Activated T-cell treated with anti-CD3 and anti-CD28 coated beads for 1 hour (primary cell): Measurements from ENCODE around the gene TRAF5.
"Not testable (repeated sequence)": the region's sequence is repeated elsewhere in the genome, so short reads cannot be mapped to it uniquely, and the experiment has no call there.

ENCODE experiments used
- DNase-seq: peaks from one replicate; pipeline ENCODE4 v3.0.0-alpha.2; 2020; ENCODE audit warnings: low read depth

TRAF5 gene

DNA sequence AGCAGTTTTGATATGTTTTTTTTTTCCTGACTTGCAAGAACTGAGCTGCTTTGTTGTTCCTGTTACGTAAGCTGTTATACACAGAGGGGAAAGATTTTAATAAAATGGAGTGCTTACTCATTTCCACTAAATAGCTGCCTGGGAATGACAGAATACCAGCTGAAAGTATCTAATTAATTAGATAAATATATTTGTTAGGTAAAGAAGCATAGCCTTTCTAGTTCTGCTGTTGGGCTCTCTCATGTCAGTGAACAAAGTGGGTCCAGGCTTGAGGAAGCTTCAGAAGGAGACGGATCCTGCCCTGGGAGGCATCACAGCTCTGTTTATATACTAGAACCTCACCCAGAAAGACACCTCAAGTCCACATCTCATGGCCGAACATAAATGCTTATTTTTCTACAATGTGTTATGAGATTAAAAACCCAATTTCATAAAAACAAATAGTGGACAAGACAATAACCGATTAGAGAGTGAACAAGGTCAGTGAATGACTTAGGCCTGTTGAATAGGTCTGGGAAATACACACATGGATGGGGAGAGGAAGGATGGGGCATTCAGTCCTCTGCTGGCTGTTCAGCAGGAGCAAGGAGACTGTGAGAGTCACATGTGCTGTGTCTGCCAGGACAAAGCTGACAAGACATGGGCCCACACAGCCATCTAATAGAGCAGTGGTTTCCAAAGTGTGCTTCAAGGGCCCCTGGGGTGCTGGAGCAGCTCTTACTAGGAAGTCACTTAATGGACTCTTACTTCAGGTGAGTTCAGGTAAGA is 20.6 kb downstream of the TRAF5 start:
- no peak for DNase-seq

DNA sequence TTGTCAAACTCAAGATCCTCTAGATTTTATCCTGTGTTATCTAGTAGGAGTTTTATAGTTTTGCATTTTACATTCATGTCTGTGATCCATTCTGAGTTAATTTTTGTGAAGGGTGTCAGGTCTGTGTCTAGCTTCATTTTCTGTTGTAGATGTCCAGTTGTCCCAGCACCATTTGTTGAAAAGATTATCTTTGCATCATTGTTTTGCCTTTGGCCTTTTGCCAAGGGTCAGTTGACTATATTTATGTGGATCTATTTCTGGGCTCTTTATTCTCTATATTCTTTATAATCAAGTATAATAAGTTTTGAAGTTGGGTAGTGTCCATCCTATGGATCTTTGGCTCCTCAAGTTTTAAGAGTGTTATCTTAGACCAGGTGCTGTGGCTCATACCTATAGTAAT is 21.9 kb downstream of the TRAF5 start:
- DNase-seq, result no peak

DNA sequence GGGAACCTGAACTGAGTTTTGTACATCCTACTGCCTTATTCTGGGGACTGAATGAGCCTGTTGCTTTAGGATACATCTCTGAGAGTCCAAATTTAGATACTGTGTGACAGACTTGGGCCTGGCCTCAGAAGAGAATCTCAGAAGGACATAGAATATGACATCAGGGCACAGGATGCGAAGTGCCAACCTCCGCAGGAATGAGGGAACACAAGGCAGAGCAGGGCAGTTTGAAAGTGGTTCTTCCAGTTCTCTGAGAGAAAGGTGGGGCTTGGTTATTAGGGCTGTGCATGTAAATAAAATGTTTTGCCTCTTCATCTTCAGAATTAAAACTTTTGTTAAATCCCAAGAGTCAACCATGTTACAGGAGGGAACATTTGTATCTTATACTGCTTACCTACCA is 23.1 kb downstream of the TRAF5 start:
- DNase-seq, result no peak

DNA sequence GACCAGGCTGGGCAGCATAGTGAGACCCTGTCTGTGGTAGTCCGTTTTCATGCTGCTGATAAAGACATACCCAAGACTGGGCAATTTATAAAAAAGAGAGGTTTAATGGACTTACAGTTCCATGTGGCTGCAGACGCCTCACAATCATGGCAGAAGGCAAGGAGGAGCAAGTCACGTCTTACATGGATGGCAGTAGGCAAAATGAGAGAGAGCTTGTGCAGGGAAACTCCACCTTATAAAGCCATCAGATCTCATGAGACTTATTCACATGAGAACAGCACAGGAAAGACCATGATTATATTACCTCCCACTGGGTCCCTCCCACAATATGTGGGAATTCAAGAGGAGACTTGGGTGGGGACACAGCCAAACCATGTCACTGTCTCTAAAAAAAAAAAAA is 25.4 kb downstream of the TRAF5 start:
- DNase-seq, result not testable (repeated sequence)

DNA sequence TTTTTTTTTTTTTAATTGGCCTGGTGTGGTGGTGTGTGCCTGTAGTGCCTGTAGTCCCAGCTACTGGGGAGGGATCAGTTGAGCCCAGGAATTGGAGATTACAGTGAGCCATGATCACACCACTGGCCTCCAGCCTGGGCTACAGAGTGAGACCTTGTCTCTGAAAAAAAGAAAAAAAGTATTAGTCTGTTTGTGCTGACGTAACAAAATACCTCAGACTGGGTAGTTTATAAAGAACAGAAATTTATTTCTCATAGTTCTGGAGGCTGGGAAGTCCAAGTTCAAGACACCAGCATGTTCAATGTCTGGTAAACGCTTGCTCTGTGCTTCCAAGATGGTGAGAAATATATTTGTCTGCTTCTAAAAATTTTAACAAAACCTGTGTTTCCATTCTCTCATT is 25.8 kb downstream of the TRAF5 start:
- DNase-seq, result no peak

DNA sequence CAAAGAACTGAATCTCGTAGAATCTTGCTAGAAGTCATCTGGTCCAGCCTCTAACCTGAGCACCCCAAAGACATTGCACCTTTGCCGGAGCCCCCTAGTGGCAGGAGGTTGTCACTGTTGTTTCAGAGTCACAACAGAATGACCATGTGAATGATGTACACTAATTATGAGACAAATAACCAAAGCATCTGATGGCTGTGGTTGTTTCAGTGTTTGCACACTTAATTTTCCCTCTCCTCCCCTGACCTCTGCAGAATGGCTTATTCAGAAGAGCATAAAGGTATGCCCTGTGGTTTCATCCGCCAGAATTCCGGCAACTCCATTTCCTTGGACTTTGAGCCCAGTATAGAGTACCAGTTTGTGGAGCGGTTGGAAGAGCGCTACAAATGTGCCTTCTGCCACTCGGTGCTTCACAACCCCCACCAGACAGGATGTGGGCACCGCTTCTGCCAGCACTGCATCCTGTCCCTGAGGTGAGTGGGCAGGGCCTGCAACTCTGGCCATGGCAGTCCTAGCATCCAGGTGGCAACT is 26.4 kb downstream of the TRAF5 start:
- peak; percentile 36 for DNase-seq

DNA sequence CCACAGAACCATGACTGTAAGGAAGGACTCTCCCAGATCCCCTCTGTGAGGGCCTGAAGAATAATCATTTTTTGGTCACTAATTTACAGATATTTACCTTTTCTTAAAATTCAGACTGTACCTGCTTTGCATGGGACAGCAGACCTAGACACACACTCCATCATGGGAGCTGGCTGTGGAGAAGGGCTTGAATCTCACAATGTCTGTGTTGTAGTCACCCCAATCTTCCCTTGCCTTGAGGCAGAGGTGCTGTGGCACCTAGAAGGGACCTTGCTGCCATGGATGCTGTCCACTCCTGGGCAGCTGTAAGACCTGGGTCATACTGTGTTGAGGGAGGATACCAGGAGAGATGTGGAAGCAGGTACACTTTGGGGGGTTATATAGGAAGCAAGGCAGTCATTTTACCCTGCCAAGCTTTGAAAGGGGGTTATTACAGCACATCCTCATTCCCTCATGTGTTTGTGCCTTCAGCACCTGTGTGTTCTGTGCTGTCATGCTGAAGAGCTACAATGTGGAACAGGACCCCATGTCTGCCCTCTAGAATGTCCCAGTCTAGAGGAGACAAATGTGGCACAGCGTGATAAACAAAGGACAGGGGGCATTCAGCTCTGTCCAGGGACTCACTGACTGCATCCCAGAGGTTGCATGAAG is 27.1 kb downstream of the TRAF5 start:
- DNase-seq, result no peak

DNA sequence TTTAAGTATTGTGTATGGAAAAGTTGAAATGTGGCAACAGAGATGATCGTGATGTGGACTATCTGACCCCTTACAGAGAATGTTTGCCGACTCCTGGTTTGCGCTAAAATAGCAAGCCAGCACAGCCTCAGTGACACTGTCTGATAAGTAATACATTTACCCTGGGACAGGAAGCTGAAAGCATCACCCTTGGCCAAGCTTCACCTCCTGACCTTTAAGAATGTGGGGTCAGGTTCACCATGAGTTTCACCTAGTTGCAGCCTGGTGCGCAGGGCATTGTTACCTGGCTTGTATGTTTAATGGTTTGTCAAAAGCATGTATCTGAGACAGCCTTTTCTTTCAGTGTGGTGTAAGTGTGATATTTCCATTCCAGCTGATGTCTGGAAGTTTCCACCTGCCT is 29.2 kb downstream of the TRAF5 start:
- DNase-seq, result no peak

DNA sequence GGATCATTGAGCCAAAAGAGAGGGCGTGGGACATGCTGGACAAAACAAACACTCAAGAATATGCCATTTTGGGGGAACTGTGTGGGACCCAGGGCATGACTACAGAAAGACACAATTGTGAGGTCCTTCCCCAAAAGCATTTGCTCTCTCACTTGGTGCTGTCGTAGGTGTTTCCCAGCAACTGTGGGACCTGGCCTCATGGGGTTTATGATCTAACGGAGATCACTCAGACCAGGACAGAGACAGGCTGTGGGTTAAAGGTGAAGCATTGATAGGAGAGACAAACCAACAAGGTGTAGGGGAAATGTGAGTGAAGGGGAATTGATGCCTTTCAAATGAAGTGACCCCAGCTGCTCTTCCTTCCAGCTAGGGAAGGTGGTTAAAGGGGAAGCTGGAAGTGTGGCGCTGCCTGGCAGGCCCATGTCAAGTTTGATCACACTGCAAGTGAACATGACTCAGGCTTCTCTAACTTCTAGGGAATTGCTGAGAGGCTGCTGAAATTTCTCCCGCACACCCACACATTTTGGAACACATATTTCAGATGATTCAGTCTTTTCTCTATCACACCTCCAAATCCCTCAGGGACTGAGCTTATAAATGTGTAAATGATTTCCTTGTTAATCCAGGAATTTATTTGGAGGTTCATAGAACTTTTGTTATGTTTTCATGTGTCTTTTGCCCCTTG is 30.2 kb downstream of the TRAF5 start:
- DNase-seq, result no peak

DNA sequence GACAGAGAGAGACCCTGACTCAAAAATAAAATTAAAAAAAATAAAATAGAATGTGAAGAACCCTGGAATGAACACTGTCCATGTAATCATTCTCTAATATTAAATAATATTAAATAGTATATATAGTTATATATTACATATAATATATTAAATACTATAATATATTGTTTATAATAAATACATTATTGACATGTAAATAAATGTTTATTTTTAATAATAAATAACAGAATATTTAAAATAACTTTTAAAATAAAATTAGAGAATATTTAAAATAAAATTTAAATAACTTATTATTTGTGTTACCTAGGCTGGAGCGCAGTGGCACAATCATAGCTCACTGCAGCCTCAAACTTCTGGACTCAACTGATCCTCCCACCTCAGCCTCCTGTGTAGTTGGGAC is 32.1 kb downstream of the TRAF5 start:
- DNase-seq, result no peak

DNA sequence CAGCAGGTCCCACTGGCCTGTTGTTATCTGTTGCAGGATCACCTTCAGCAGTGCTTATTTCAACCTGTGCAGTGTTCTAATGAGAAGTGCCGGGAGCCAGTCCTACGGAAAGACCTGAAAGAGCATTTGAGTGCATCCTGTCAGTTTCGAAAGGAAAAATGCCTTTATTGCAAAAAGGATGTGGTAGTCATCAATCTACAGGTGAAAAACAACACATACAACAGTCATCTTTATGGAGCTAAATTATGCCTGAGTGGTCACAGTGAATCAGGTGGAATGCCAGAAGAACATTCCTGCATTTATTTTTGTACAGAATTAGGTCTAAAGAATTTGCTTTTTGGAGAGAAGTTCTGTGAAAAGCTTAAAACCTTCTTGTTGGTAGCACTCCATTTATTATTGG is 33.2 kb downstream of the TRAF5 start:
- DNase-seq, result no peak

DNA sequence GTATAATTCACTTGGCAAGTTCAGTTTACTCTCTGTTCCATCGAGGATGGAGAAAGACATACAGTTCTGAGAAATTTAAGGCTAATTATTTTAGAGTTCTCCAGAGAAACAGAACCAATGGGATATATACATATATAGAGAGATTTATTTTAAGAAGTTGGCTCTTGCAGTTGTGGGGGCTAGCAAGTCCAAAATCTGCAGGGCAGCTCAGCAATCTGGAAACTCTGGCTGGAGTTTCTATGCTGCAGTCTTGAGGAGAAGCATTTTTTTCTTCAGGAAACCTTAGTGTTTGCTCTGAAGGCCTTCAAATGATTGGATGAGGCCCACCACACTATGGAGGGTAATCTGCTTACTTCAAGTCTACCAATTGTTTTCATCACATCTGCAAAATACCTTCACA is 34.6 kb downstream of the TRAF5 start:
- DNase-seq, result no peak

DNA sequence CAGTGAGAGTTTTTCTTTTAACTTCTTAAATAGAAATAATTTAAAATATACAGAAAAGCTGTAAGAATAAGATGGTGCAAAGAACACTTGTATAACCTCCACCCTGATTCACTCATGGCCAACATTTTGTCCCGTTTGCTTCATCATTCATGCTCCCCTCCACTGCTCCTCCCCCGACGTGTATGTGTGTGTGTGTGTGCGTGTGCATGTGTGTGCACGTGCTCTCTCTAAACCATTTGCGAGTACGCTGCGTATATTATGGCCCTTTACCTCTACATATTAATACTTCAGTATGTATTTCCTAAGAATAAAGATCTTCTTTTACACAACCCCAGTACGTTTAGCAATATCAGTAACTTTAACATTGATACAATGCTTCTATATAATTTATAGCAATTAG is 43.0 kb downstream of the TRAF5 start:
- DNase-seq, result no peak

DNA sequence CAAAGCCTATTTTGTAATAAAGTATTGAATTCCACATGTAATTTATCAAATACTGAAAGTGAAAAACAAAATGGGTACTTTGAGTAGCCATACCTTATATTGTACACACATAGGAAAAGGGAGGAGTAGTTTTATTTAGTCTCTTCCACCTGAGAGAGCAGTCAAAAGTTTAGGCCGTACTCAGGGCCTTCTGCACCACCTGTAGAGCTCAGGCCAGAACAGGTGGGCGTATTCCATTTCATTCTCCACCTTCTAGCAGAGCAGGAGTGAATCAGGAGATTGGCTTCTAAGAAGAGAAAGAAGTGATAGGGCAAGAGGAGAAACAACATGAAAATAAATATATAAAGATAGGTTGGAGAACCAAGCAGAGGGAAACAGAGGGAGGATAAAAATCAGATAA is 44.0 kb downstream of the TRAF5 start:
- DNase-seq, result no peak

DNA sequence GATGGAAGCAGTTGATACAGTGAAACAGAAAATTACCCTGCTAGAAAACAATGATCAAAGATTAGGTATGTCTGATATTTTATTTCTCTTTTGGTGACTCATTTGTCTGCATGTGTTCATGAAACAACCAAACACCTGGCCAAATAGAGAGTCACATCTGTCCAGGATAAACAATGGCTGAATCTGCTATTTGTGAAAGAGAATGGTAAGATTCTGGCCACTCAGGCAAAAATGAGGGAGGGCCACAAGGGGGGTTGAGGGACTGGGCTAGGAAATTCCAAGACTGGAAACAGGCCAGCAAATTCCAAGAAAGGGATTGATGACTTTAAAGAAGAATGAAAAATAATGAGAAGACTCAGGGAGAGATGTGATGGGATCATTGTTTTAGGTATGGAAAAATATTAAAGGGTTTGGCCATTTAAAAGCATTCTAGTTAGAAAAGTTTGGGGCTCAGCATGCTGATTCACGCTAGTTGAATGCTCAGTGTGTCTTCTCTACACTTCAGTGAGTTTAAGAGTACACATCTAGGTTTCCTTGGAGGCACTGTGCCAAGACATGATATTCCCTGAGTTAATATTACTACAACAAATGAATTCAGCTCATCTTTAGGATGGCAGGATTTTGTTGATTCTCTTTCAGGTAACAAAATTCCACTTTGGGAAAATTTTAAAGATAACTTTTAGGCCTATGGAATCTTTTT is 44.9 kb downstream of the TRAF5 start:
- no peak for DNase-seq

DNA sequence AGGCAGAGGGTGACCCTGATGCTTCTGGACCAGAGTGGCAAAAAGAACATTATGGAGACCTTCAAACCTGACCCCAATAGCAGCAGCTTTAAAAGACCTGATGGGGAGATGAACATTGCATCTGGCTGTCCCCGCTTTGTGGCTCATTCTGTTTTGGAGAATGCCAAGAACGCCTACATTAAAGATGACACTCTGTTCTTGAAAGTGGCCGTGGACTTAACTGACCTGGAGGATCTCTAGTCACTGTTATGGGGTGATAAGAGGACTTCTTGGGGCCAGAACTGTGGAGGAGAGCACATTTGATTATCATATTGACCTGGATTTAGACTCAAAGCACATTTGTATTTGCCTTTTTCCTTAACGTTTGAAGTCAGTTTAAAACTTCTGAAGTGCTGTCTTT is 45.8 kb downstream of the TRAF5 start:
- DNase-seq, result no peak

DNA sequence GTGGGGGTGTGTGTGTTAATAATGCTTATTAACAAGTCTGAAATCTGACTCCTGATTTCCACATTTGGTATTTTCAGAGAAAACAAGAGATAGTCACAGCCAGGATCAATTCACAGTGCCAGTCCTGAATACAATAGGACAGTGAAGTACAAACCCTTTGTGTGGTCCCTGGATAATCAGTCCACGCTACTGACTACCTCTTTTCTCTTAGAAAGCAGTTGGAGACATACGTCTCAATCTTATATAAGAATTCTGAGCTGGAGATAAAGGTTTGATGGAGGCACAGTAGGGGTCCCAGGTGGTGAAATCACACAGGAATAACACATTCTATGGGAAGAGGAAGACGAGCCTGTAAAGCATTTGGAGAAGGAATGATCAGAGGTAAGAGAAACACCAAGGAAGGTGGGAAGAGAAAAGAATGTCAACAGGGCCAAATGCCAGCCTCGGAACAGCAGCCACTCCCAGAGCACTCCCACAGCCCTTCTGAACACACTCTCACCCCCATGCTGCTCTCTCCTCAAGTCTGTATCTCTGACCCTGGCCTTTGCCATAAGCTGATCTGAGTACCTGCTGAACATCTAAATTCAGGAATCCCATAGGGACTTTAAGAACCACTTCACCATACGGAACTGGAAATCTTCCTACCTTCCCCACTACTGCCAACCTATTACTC is 48.6 kb downstream of the TRAF5 start:
- no peak for DNase-seq

DNA sequence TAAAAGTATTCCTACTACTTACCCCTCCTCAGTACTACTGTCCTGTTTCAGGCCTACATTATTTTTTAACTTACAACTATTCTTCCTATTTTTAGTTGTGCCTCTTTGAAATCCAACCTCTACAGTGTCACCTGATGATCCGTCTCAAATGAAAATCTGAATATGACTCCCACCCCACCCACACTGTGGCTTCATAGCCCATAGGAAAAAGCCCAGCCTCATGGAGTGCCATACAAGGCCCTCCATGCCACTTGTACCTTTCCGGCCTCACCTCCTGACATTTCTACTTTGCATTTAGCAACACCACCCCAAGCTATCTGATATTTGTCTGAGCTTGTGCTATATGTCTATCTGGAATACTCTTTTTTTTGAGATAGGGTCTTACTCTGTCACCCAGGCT is 49.3 kb downstream of the TRAF5 start:
- DNase-seq, result no peak

DNA sequence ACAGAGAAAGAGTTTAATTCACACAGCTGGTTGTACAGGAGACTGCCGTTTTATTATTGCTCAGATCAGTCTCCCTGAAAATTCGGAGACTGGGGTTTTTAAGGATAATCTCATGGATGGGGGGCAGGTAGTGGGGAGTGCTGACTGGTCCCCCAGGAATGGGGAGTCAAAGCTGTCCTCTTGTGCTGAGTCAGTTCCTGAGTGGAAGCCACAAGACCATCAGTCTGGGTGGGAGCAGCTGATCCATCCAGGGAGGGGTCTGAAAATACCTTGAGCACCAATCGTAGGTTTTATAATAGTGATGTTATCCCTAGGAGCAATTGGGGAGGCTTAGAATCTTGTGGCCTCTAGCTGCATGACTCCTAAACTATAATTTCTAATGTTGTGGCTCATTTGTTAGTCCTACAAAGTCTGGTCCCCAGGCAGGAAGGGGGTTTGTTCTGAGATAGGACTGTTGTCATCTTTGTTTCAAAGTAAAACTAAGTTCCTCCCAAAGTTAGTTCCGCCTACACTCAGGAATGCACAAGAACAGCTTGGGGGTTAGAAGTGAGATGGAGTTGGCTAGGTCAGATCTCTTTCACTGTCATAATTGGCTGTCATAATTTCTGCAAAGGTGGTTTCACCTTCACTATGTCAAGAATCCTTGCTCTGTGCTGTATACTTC is 50.3 kb downstream of the TRAF5 start:
- DNase-seq, result no peak

DNA sequence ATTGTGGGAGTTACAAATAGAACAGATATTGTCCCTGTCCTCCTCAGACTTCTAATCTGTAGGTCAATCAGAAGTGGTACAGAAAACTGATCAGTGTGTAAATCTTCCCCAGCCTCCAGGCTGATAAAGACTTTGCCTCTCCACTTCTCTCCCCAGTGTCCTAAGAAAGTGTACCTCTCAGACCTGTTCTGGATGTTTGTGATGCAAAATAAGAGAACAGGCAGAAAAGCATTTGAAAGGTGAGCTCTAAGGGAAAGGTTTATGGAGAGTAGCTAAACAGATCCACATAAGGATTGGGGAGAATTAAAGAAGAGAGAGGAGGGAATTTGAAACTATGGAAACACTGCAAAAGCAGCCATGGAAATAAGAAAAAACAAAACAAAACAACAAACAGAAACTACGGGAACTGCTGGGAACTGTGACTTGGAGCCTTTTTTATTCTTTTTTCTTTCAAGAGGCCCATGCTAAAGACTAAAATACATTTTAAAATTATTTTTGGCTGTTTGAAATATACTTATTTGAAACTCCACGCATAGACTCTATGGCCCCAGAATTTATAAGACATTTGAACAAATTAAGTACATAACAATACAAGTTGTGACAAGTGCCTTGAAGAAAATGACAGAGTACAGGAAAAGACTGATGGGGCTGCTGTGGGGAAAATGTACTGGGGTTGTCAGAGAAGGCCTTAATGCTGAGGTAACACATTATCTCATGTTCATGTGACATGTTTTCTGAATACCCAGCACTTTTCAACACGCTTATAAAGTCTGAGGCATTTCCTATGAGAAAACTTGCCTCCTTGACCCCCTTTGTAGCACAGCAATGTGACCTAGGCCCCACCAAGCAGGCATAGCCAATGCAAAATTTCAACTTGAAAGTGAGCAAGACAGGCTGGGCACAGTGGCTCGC is 51.2 kb downstream of the TRAF5 start:
- no peak for DNase-seq
